IPS DF 4.7 (cell line): Measurements from ENCODE around the gene MRPL50.

Source experiments
- DNase-seq: peaks from one replicate; pipeline ENCODE4 v3.0.0-alpha.2; 2013; ENCODE audit warnings: low spot score; ENCODE audit errors: extremely low read depth

The MRPL50 gene

GRCh38 chr9:101398068-101398929, at the start of gene MRPL50, which contains the start of gene ZNF189:
Gene MRPL50 (minus strand): TSS chr9:101398618. CDS start chr9:101398592, 26 bp downstream.
Gene ZNF189 (plus strand): TSS chr9:101398851. CDS start chr9:101399157, 306 bp downstream.
- DNase-seq = peak; percentile 86

- no peak for DNase-seq
Observed at GRCh38 chr9:101446732-101447131, 48.3 kb upstream of the MRPL50 start.

GRCh38 chr9:101445353-101446029, 47.1 kb upstream of the MRPL50 start:
- no peak for DNase-seq

GRCh38 chr9:101443364-101443771, 45.0 kb upstream of the MRPL50 start:
- DNase-seq = no peak

- DNase-seq = no peak
Observed at GRCh38 chr9:101442736-101443135, 44.3 kb upstream of the MRPL50 start.

- DNase-seq = no peak
Observed at GRCh38 chr9:101442318-101442717, 43.9 kb upstream of the MRPL50 start.

- DNase-seq = no peak
Observed at GRCh38 chr9:101440714-101441230, 42.4 kb upstream of the MRPL50 start.

GRCh38 chr9:101438523-101438922, 40.1 kb upstream of the MRPL50 start:
- no peak for DNase-seq

GRCh38 chr9:101437806-101438232, 39.4 kb upstream of the MRPL50 start:
- DNase-seq = no peak

- DNase-seq = no peak
Observed at GRCh38 chr9:101435601-101436079, 37.2 kb upstream of the MRPL50 start, which contains the start of gene ALDOB. Gene ALDOB (minus strand): TSS chr9:101435774. CDS start chr9:101430887, 4,887 bp downstream.

GRCh38 chr9:101434998-101435397, 36.6 kb upstream of the MRPL50 start:
- no peak for DNase-seq

- DNase-seq = no peak
Observed at GRCh38 chr9:101433229-101433628, 34.8 kb upstream of the MRPL50 start.

- no peak for DNase-seq
Observed at GRCh38 chr9:101432740-101433139, 34.3 kb upstream of the MRPL50 start.

GRCh38 chr9:101432171-101432570, 33.8 kb upstream of the MRPL50 start:
- DNase-seq = no peak

- DNase-seq = no peak
Observed at GRCh38 chr9:101429736-101430135, 31.3 kb upstream of the MRPL50 start.

- no peak for DNase-seq
Observed at GRCh38 chr9:101428909-101429308, 30.5 kb upstream of the MRPL50 start.

- no peak for DNase-seq
Observed at GRCh38 chr9:101427957-101428655, 29.7 kb upstream of the MRPL50 start.

- DNase-seq = no peak
Observed at GRCh38 chr9:101427358-101427757, 28.9 kb upstream of the MRPL50 start.

GRCh38 chr9:101421653-101422065, 23.2 kb upstream of the MRPL50 start:
- DNase-seq = no peak

GRCh38 chr9:101419863-101420262, 21.4 kb upstream of the MRPL50 start:
- DNase-seq = no peak
